Astrocyte (in vitro differentiated cells and primary cell): Measurements from ENCODE around the gene AUTS2. TPM values are rescaled to one million over a fixed set of nuclear protein-coding genes. Genes with fewer than 3 reads are reported as not detected.
A peak's percentile ranks its signal among the peaks of the same experiment; 100 is the strongest.

Source experiments
- DNase-seq: peaks from one replicate; pipeline ENCODE4 v3.0.0-alpha.2; 2010; ENCODE audit warnings: low read depth
- FAIRE-seq: peaks from 2 replicates; lab custom pipeline; 2011; peaks lifted over from hg19 to GRCh38; lab: Jason Lieb, UNC
- H2AFZ ChIP-seq: 2 replicates; pipeline ENCODE4 v1.6.0; 2012; ENCODE audit warnings: low read depth, low read length, inconsistent platforms
- H3K27ac ChIP-seq: 2 replicates; pipeline ENCODE4 v1.5.1; 2011; ENCODE audit warnings: low read depth, low read length, inconsistent platforms
- H3K27me3 ChIP-seq: 2 replicates; pipeline ENCODE4 v1.6.0; 2011; ENCODE audit warnings: low read length, inconsistent platforms; ENCODE audit not compliant: insufficient read depth
- H3K36me3 ChIP-seq: 2 replicates; pipeline ENCODE4 v1.5.1; 2011; ENCODE audit warnings: low read length, inconsistent platforms; ENCODE audit not compliant: insufficient read depth
- H3K4me1 ChIP-seq: 2 replicates; pipeline ENCODE4 v1.5.1; 2011; ENCODE audit warnings: low read length, inconsistent platforms; ENCODE audit not compliant: insufficient read depth
- H3K4me2 ChIP-seq: 2 replicates; pipeline ENCODE4 v1.6.0; 2012; ENCODE audit warnings: low read length, inconsistent platforms
- H3K4me3 ChIP-seq: 2 replicates; pipeline ENCODE4 v1.5.1; 2011; ENCODE audit warnings: low read depth, mild to moderate bottlenecking, low read length, inconsistent platforms; ENCODE audit not compliant: insufficient read depth
- H3K79me2 ChIP-seq: 2 replicates; pipeline ENCODE4 v1.6.0; 2012; ENCODE audit warnings: mild to moderate bottlenecking, low read length, inconsistent platforms; ENCODE audit not compliant: insufficient read depth
- H3K9ac ChIP-seq: 2 replicates; pipeline ENCODE4 v1.6.0; 2012; ENCODE audit warnings: mild to moderate bottlenecking, low read length, inconsistent platforms
- H3K9me3 ChIP-seq: 2 replicates; pipeline ENCODE4 v1.5.1; 2012; ENCODE audit warnings: low read depth, mild to moderate bottlenecking, low read length, inconsistent platforms; ENCODE audit not compliant: insufficient read depth
- H4K20me1 ChIP-seq: 2 replicates; pipeline ENCODE4 v1.6.0; 2012; ENCODE audit warnings: low read length, inconsistent platforms; ENCODE audit not compliant: insufficient read depth
- H3K27ac Mint-ChIP-seq: one replicate; pipeline ENCODE4 v1.8.0; 2021; ENCODE audit warnings: mild to moderate bottlenecking, mixed read lengths; ENCODE audit not compliant: unreplicated experiment
- H3K27me3 Mint-ChIP-seq: one replicate; pipeline ENCODE4 v1.8.0; 2021; ENCODE audit warnings: low read depth, mixed read lengths; ENCODE audit not compliant: unreplicated experiment
- H3K36me3 Mint-ChIP-seq: one replicate; pipeline ENCODE4 v1.8.0; 2021; ENCODE audit warnings: low read depth, mixed read lengths; ENCODE audit not compliant: unreplicated experiment
- H3K4me1 Mint-ChIP-seq: one replicate; pipeline ENCODE4 v1.8.0; 2021; ENCODE audit warnings: low read depth, mixed read lengths; ENCODE audit not compliant: unreplicated experiment
- H3K4me3 Mint-ChIP-seq: one replicate; pipeline ENCODE4 v1.8.0; 2021; ENCODE audit warnings: mild to moderate bottlenecking, moderate library complexity, mixed read lengths; ENCODE audit not compliant: unreplicated experiment
- H3K9me3 Mint-ChIP-seq: one replicate; pipeline ENCODE4 v1.8.0; 2021; ENCODE audit warnings: mild to moderate bottlenecking, mixed read lengths; ENCODE audit not compliant: unreplicated experiment
- EZH2 ChIP-seq: IDR thresholded peaks from 2 replicates; pipeline ENCODE4 v1.6.1; 2012; ENCODE audit warnings: mild to moderate bottlenecking, low read length, inconsistent platforms; ENCODE audit not compliant: insufficient read depth
- total RNA-seq: library from RNA; stranded (reverse); gene quantifications from 2 replicates; pipeline ENCODE4 v1.2.1, GENCODE V29; 2021
- TF ChIP-seq, protein P1 (sequence below): IDR thresholded peaks from 2 replicates; pipeline ENCODE4 v1.5.1; 2011; ENCODE audit warnings: low read depth, mild to moderate bottlenecking, inconsistent platforms, low read length, moderate library complexity; ENCODE audit not compliant: insufficient read depth

AUTS2 gene
- total RNA-seq, 1 donor from 2014 or later = 73.2 TPM

DNA sequence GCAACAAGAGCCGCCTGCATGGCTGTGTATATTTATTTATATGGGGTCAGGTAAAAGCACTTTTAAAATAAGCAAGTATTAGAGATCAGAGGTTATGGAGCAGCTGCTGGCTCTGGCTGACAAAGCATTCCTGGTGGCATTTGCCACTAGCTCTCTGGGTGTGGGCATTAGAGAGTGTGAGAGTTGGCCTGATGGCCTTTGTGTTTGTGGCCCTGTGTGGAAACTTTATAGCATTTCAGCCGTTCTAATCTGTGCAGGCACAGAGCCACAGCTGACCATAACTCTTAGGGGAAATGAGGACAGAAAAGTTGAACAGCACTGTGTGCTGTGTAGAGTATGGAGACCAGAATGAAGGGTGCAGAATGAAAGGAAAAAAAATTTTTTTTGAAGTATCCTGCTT is 118.9 kb downstream of the AUTS2 start:
- Mint-ChIP-seq H3K36me3 (no peaks in the 10 kb centered on the region), H3K27me3 (no peaks in the 10 kb centered on the region), H3K4me1 (peaks cover 8% of the 10 kb centered on the region), H3K9me3 (no peaks in the 10 kb centered on the region), H3K4me3 (no peak overlapping the region), H3K27ac (no peak overlapping the region)
- no peaks in the 10 kb centered on the region for H3K4me1 ChIP-seq
- TF ChIP-seq, protein P1, sequence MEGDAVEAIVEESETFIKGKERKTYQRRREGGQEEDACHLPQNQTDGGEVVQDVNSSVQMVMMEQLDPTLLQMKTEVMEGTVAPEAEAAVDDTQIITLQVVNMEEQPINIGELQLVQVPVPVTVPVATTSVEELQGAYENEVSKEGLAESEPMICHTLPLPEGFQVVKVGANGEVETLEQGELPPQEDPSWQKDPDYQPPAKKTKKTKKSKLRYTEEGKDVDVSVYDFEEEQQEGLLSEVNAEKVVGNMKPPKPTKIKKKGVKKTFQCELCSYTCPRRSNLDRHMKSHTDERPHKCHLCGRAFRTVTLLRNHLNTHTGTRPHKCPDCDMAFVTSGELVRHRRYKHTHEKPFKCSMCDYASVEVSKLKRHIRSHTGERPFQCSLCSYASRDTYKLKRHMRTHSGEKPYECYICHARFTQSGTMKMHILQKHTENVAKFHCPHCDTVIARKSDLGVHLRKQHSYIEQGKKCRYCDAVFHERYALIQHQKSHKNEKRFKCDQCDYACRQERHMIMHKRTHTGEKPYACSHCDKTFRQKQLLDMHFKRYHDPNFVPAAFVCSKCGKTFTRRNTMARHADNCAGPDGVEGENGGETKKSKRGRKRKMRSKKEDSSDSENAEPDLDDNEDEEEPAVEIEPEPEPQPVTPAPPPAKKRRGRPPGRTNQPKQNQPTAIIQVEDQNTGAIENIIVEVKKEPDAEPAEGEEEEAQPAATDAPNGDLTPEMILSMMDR = no peak
- no peak for TF ChIP-seq EZH2
- no peak overlapping the region for H3K27ac ChIP-seq
- DNase-seq (no peak), FAIRE-seq (no peak)
- H3K36me3 ChIP-seq = no peaks in the 10 kb centered on the region
- H3K4me2 ChIP-seq = no peak overlapping the region
- H3K27me3 ChIP-seq = no peaks in the 10 kb centered on the region
- peaks cover 75% of the 10 kb centered on the region for H4K20me1 ChIP-seq
- no peak overlapping the region for H2AFZ ChIP-seq
- H3K9me3 ChIP-seq = no peaks in the 10 kb centered on the region
- no peak overlapping the region for H3K4me3 ChIP-seq
- peaks cover 25% of the 10 kb centered on the region for H3K79me2 ChIP-seq
- H3K9ac ChIP-seq = no peak overlapping the region

DNA sequence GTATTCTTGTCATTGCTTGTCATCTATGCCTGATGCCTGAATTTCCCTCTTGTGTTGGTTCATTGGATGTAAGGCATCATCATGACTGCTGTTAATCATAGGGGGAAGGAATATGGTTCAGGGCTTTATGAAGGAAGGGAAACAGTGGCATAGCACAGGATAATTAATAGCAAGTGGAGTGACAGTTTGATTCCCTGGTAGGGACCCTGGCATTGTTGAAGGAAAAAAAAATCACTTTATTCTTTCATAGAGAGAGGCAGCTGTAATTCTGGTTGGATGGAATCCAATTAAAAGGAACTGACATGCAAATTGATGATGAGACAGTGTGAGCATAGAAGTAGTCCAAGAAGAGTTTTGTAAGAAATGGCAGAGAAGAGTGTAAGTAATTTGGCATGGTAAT is 121.4 kb downstream of the AUTS2 start:
- no peaks in the 10 kb centered on the region for H3K36me3 ChIP-seq
- H3K4me2 ChIP-seq = no peak overlapping the region
- no peak overlapping the region for H3K4me3 ChIP-seq
- no peaks in the 10 kb centered on the region for H3K27me3 ChIP-seq
- no peak overlapping the region for H3K9ac ChIP-seq
- TF ChIP-seq, protein P1 = no peak
- no peak for TF ChIP-seq EZH2
- Mint-ChIP-seq H3K9me3 (no peaks in the 10 kb centered on the region), H3K4me1 (peaks cover 28% of the 10 kb centered on the region), H3K36me3 (no peaks in the 10 kb centered on the region), H3K27ac (no peak overlapping the region), H3K4me3 (no peak overlapping the region), H3K27me3 (no peaks in the 10 kb centered on the region)
- H3K4me1 ChIP-seq = no peaks in the 10 kb centered on the region
- H4K20me1 ChIP-seq = peaks cover 70% of the 10 kb centered on the region
- FAIRE-seq = no peak
- H2AFZ ChIP-seq = no peak overlapping the region
- no peaks in the 10 kb centered on the region for H3K9me3 ChIP-seq
- H3K79me2 ChIP-seq = peaks cover 9% of the 10 kb centered on the region
- H3K27ac ChIP-seq = no peak overlapping the region
- DNase-seq = no peak

DNA sequence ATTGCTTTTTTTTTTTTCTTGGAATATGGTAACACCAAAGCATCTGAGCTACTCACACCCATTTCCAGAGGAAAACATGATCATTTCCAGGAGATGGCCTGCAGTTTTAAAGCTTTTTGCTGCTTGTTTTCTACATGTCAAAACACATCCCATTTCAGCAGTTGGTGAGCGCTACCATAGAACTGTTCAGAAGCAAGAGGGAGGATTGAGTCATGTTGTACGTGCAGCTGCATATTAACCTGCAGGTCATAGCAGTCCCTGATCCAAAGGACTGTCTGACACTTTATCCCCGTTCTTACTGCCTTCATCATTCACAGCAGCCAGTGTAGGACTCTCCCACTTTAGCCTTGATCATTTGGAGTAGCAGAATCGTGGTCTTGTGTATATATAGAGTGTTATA is 124.6 kb downstream of the AUTS2 start:
- H3K27ac Mint-ChIP-seq = no peak overlapping the region
- Histone ChIP-seq H3K36me3 (no peaks in the 10 kb centered on the region), H3K9me3 (no peaks in the 10 kb centered on the region), H2AFZ (no peak overlapping the region), H3K4me2 (no peak overlapping the region), H3K4me1 (peaks cover 2% of the 10 kb centered on the region), H4K20me1 (peaks cover 55% of the 10 kb centered on the region), H3K9ac (no peak overlapping the region), H3K27me3 (no peaks in the 10 kb centered on the region), H3K79me2 (peaks cover 16% of the 10 kb centered on the region), H3K4me3 (no peak overlapping the region), H3K27ac (no peak overlapping the region)
- H3K36me3 Mint-ChIP-seq = no peaks in the 10 kb centered on the region
- FAIRE-seq (no peak), DNase-seq (peak; percentile 41)
- H3K4me3 Mint-ChIP-seq = peak overlapping the region; percentile 11
- no peak for TF ChIP-seq EZH2
- TF ChIP-seq, protein P1 = no peak
- H3K4me1 Mint-ChIP-seq = peaks cover 23% of the 10 kb centered on the region
- no peaks in the 10 kb centered on the region for H3K27me3 Mint-ChIP-seq
- peaks cover 1% of the 10 kb centered on the region for H3K9me3 Mint-ChIP-seq
